K562 (cell line): ENCODE measurements around the gene REEP6. TPM values are rescaled to one million over a fixed set of nuclear protein-coding genes. Genes with fewer than 3 reads are reported as not detected.

Source experiments
- ARID3B ChIP-seq: fragments of 250-450 bp; sonication (Bioruptor Pico); IDR thresholded peaks from 2 replicates; pipeline ENCODE4 v1.4.0; 2020; ENCODE audit warnings: borderline replicate concordance
- CREB1 ChIP-seq, 2 experiments: sonication (generic) in 1 of 2; formaldehyde crosslinking in 1 of 2; IDR thresholded peaks; 2 replicates each; pipeline versions ENCODE4 v1.6.1 to v1.8.0; 2012 to 2022; ENCODE audit warnings: inconsistent platforms in 1 of 2, mild to moderate bottlenecking in 1 of 2, missing genetic modification reagents in 1 of 2, moderate library complexity in 1 of 2
- CTCF ChIP-seq, 3 experiments: IDR thresholded peaks in 2 of 3; conservative IDR thresholded peaks in 1 of 3; 2 replicates each; pipeline ENCODE4 v1.5.1; 2011 to 2012; ENCODE audit warnings: low read length in 3 of 3, mild to moderate bottlenecking in 3 of 3, control low read depth in 2 of 3, improper control_type of control experiment in 1 of 3, inconsistent platforms in 1 of 3, low read depth in 1 of 3, mixed read lengths in 1 of 3, moderate library complexity in 1 of 3; ENCODE audit not compliant: insufficient read depth in 2 of 3
- POLR2A ChIP-seq: fragments of 450-650 bp; conservative IDR thresholded peaks from 2 replicates; pipeline ENCODE4 v1.6.1; 2016
- SIN3B ChIP-seq: fragments of 450-650 bp; IDR thresholded peaks from 2 replicates; pipeline ENCODE4 v1.6.1; 2017; ENCODE audit warnings: low read depth, mild to moderate bottlenecking, moderate library complexity
- polyA plus RNA-seq, 8 experiments: library from polyadenylated mRNA; depleted of rRNA in 4 of 8; stranded (reverse) in 5 of 8; unstranded in 3 of 8; fragments of >200 nt; fragmentation: Nextera tagmentation in 2 of 8; fragmentation: Illumina TruSeq in 1 of 8; extraction: Ambion mirVana in 2 of 8; extraction: Trizol in 1 of 8; gene quantifications; 2 replicates each; pipeline versions ENCODE4 v1.2.1 to v1.2.3, GENCODE V29; 2011 to 2014; ENCODE audit warnings: inconsistent platforms in 1 of 8, missing spikeins in 1 of 8
- total RNA-seq, 7 experiments: library from RNA; depleted of rRNA in 6 of 7; stranded (reverse); fragments of >200 nt in 6 of 7; fragmentation: Illumina TruSeq in 2 of 7; extraction: Trizol in 2 of 7; gene quantifications; 2 replicates each; pipeline versions ENCODE4 v1.2.1 to v1.2.3, GENCODE V29; 2011 to 2021; ENCODE audit warnings: low replicate concordance in 1 of 7

The REEP6 gene
- total and polyA plus RNA-seq, 9 of the 15 experiments (the other 6 are each of a cell fraction or from before 2014, with no cell fraction given), result 1.2 to 64.2 (median 12.7) TPM

- no peak for TF ChIP-seq CREB1 (IDR thresholded peaks at IDR 0.05)
- 0 out of 2 replicates have a peak, but pooled peaks have one; percentile 15 for TF ChIP-seq CREB1 (CRISPR knock-in tag; IDR thresholded peaks at IDR 0.05)
- TF ChIP-seq CTCF (IDR thresholded peaks at IDR 0.05 in 2 of 3, conservative IDR thresholded peaks at IDR 0.05 in 1 of 3; ENCODE audit: insufficient read depth in 2 of 3, low read depth in 1 of 3, low read length in 3 of 3), result peak; percentile 38 to 41 (median 41); a peak in 5 of 6 replicates
- TF ChIP-seq POLR2A, result peak; percentile 15
- no peak for TF ChIP-seq ARID3B (CRISPR knock-in tag)
- TF ChIP-seq SIN3B, result no peak
These were observed 19.3 kb upstream of the REEP6 start (continued) for GRCh38 chr19:1471515-1472160.
